GM23248 (cell line): ENCODE data around the gene ENTR1.

ENCODE experiments used
- EZH2 ChIP-seq: fragments of 200-600 bp; sonication (generic); IDR thresholded peaks from 2 replicates; pipeline ENCODE4 v1.6.1; 2018; ENCODE audit warnings: antibody characterized with exemption, mild to moderate bottlenecking; ENCODE audit not compliant: insufficient read depth, poor library complexity, severe bottlenecking
- EZH2phosphoT487 ChIP-seq: fragments of 200-600 bp; sonication (generic); IDR thresholded peaks from 2 replicates; pipeline ENCODE4 v1.6.1; 2018; ENCODE audit warnings: antibody characterized with exemption, moderate library complexity, mild to moderate bottlenecking, low read depth; ENCODE audit not compliant: insufficient read depth

GRCh38 chr9:136443087-136443486 is 32.7 kb upstream of the ENTR1 start:
- no peak for TF ChIP-seq EZH2
- TF ChIP-seq EZH2phosphoT487, result no peak
